Heart left ventricle (tissue), 16 donors: Measurements from ENCODE around the gene FUT8. TPM values are rescaled to one million over a fixed set of nuclear protein-coding genes. Genes with fewer than 3 reads are reported as not detected.

Experiments used
- ATAC-seq, 4 donors: fragments of 200-7000 bp; cut with Tn5 transposase; one replicate each; pipeline ENCODE4 v1.9.1; 2020 to 2022; ENCODE audit warnings: moderate library complexity in 4 of 4, mild to moderate bottlenecking in 3 of 4, moderate number of reproducible peaks in 1 of 4
- DNase-seq, 5 donors: peaks; one replicate each; pipeline ENCODE4 v3.0.0-alpha.2; 2020
- H3K27ac ChIP-seq, 12 donors: fragments of 200-600 bp; sonication (generic) in 4 of 12; one replicate each; pipeline versions ENCODE4 v1.5.0 to v1.8.0; 2016 to 2022; ENCODE audit warnings: mild to moderate bottlenecking in 2 of 12
- H3K27me3 ChIP-seq, 9 donors: fragments of 200-600 bp; sonication (generic) in 2 of 9; one replicate each; pipeline versions ENCODE4 v1.5.1 to v1.8.0; 2016 to 2022; ENCODE audit warnings: mild to moderate bottlenecking in 3 of 9
- H3K36me3 ChIP-seq, 9 donors: fragments of 200-600 bp; sonication (generic) in 2 of 9; one replicate each; pipeline versions ENCODE4 v1.5.0 to v1.8.0; 2018 to 2022; ENCODE audit warnings: mild to moderate bottlenecking in 2 of 9
- H3K4me1 ChIP-seq, 12 donors: fragments of 200-600 bp; sonication (generic) in 4 of 12; one replicate each; pipeline versions ENCODE4 v1.5.0 to v1.8.0; 2016 to 2022; ENCODE audit warnings: mild to moderate bottlenecking in 3 of 12
- H3K4me3 ChIP-seq, 12 donors: fragments of 200-600 bp; sonication (generic) in 4 of 12; one replicate each; pipeline versions ENCODE4 v1.5.0 to v1.8.0; 2017 to 2022; ENCODE audit warnings: mild to moderate bottlenecking in 9 of 12, moderate library complexity in 4 of 12
- H3K9me3 ChIP-seq, 12 donors: fragments of 200-600 bp; sonication (generic) in 4 of 12; one replicate each; pipeline versions ENCODE4 v1.5.0 to v1.8.0; 2016 to 2022; ENCODE audit warnings: mild to moderate bottlenecking in 1 of 12
- POLR2A ChIP-seq, 2 donors: fragments of 450-650 bp; IDR thresholded peaks; one replicate each; pipeline ENCODE4 v1.6.1; 2017; ENCODE audit warnings: antibody characterized with exemption in 2 of 2, mild to moderate bottlenecking in 2 of 2, moderate library complexity in 2 of 2
- WGBS, 4 donors: extraction: QIAGEN DNeasy Blood & Tissue Kit in 2 of 4; methylation state at CpG; one replicate each; pipeline versions ENCODE4 v1.1.5 to v1.1.7; 2013 to 2018; 5-methylcytosine and 5-hydroxymethylcytosine counted together
- intact Hi-C, 10 donors: fragments of 100-400 bp; cut with DNase I; formaldehyde crosslinking; loops; one replicate each; pipeline versions ENCODE4 v1.11.1 to v1.14.2; 2022
- polyA plus RNA-seq, 2 donors: library from polyadenylated mRNA; stranded (reverse); fragments of 200-250 nt; gene quantifications; one replicate each; pipeline ENCODE4 v1.2.3, GENCODE V29; 2013
- total RNA-seq, 9 donors: library from RNA; depleted of rRNA in 2 of 9; stranded (reverse); fragments of >200 nt in 2 of 9; fragmentation: NEBNext Ultra II Directional in 3 of 9; extraction: Animal tissue kit (Norgen Biotek cat#: 25700) in 3 of 9; gene quantifications; one replicate each; pipeline versions ENCODE4 v1.1.0 to v1.2.4, GENCODE V29; 2016 to 2023
- TF ChIP-seq, protein P1 (sequence below), 12 donors: fragments of 200-600 bp; sonication (generic) in 4 of 12; IDR thresholded peaks; one replicate each; pipeline versions ENCODE4 v1.5.0 to v1.8.0; 2018 to 2022; ENCODE audit warnings: antibody characterized with exemption in 12 of 12, mild to moderate bottlenecking in 5 of 12
- donor health status: ischemic (EF 13 %, LVEDD 7.1; RV severe dilation, severe dysfunction).
- donor health status: healthy with polysubstance abuse.
- donor health status: DM: no; HTN: yes; CAD: no.
- donor health status: DM: no; HTN: no; CAD: no.
- donor health status: ischemic (EF 25% LVEDD 6.9; RV normal size, moderate dysfunction).
- donor health status: ischemic (EF 25% LVEDD 5.7; RV mildly dilated, moderate dysfunction).
- donor health status: healthy.
- donor health status: DM: yes; HTN: yes; CAD: no.
- donor health status: ischemic (EF 35%, LVEDD 5.7; RV mildly dilated, moderate dysfunction).
- donor health status: nonischemic (EF 11% LVEDD 7.7; RV severe dilation, severe dysfunction).
- donor health status: DM: yes; HTN: yes; CAD: no.
- donor health status: PGD.
- donor health status: ischemic (EF 29% LVEDD 5.4; RV normal size, mild dysfunction).
- donor health status: nonischemic (EF 23%, LVEDD 6.1; RV moderate dilation, normal function).

FUT8 gene
- total and polyA plus RNA-seq, 11 donors, result 2.8 to 17.3 (median 11.2) TPM

DNA sequence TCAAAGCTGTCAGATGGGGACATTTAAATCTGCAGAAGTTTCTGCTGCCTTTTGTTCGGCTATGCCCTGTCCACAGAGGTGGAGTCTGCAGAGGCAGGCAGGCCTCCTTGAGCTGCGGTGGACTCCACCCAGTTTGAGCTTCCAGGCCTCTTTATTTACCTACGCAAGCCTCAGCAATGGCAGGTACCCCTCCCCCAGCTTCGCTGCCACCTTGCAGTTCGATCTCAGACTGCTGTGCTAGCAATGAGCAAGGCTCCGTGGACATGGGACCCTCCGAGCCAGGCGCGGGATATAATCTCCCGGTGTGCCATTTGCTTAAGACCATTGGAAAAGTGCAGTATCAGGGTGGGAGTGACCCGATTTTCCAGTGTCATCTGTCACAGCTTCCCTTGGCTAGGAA, 115.5 kb downstream of the FUT8 start:
- Histone ChIP-seq H3K9me3 (peaks cover 0 to 41% (median 4%) of the 10 kb centered on the region in 12 donors), H3K4me3 (no peak overlapping the region), H3K36me3 (no peaks in the 10 kb centered on the region), H3K4me1 (no peaks in the 10 kb centered on the region), H3K27ac (no peak overlapping the region), H3K27me3 (no peaks in the 10 kb centered on the region)
- ATAC-seq (no peak), DNase-seq (no peak)
- TF ChIP-seq, protein P1, sequence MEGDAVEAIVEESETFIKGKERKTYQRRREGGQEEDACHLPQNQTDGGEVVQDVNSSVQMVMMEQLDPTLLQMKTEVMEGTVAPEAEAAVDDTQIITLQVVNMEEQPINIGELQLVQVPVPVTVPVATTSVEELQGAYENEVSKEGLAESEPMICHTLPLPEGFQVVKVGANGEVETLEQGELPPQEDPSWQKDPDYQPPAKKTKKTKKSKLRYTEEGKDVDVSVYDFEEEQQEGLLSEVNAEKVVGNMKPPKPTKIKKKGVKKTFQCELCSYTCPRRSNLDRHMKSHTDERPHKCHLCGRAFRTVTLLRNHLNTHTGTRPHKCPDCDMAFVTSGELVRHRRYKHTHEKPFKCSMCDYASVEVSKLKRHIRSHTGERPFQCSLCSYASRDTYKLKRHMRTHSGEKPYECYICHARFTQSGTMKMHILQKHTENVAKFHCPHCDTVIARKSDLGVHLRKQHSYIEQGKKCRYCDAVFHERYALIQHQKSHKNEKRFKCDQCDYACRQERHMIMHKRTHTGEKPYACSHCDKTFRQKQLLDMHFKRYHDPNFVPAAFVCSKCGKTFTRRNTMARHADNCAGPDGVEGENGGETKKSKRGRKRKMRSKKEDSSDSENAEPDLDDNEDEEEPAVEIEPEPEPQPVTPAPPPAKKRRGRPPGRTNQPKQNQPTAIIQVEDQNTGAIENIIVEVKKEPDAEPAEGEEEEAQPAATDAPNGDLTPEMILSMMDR (IDR thresholded peaks at IDR 0.05), result no peak
- no peak for TF ChIP-seq POLR2A (IDR thresholded peaks at IDR 0.05)
- whole genome bisulfite sequencing, 4 donors, result 94 to 98% (median 97%) methylated on average over 8 to 11 of the region's 11 CpGs
- intact Hi-C loops, result no loop called here

DNA sequence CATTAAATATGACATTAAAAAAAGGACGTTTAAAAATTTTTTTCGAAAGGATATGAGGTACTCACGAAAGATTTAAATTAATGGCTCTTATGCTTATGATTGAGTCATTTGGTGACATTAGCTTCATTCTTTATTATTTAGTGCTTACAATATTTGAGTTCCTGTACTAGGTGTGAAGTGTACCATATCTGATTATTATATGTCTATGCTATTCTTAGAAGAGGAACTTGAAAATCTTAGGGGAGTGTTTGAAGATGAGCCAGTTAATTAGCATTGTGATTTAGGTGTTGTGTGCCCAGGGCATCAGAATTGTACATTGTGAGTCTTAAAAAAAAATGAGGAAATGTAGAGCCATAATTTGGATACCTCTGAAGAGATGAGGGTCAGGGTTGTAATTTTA, 118.6 kb downstream of the FUT8 start:
- ATAC-seq (no peak), DNase-seq (no peak)
- 92 to 94% (median 93%) methylated on average over 3 of the region's 3 CpGs for WGBS, 4 donors
- intact Hi-C loops, result no loop called here
- H3K36me3 ChIP-seq, result no peaks in the 10 kb centered on the region
- no peaks in the 10 kb centered on the region for H3K27me3 ChIP-seq
- no peak overlapping the region for H3K4me3 ChIP-seq
- H3K27ac ChIP-seq, result no peak overlapping the region
- H3K4me1 ChIP-seq, result no peaks in the 10 kb centered on the region
- peaks cover 0 to 43% (median 11%) of the 10 kb centered on the region in 12 donors for H3K9me3 ChIP-seq
- no peak for TF ChIP-seq POLR2A (IDR thresholded peaks at IDR 0.05)
- TF ChIP-seq, protein P1 (IDR thresholded peaks at IDR 0.05), result no peak

DNA sequence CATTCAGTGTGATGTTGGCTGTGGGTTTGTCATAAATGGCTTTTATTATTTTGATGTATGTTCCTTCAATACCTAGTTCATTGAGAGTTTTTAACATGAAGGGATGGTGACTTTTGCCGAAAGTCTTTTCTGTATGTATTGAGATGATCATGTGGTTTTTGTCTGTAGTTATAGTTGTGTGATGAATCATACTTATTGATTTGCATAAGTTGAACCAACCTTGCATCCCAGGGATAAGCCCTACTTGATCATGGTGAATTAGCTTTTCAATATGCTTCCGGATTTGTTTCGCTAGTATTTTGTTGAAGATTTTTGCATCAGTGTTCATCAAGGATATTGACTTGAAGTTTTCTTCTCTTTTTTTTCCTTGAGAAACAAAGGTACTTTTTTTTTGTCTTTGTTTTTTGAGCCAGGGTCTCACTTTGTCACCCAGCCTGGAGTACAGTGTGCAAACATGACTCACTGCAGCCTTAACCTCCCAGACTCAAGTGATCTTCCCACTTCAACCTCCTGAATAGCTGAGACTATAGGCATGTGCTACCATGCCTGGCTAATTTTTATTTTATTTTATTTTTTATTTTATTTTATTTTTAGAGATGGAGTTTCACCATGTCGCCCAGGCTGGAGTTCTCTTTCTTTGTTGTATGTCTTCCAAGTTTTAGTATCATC, 121.3 kb downstream of the FUT8 start:
- intact Hi-C loops, result no loop called here
- WGBS, 4 donors, result 87 to 99% (median 97%) methylated on average over 4 of the region's 4 CpGs
- ATAC-seq (no peak), DNase-seq (no peak)
- H3K27me3 ChIP-seq, result no peaks in the 10 kb centered on the region
- peaks cover 0 to 44% (median 7%) of the 10 kb centered on the region in 12 donors for H3K9me3 ChIP-seq
- H3K36me3 ChIP-seq, result peaks cover 0 to 3% (median 0%) of the 10 kb centered on the region in 9 donors
- TF ChIP-seq, protein P1 (IDR thresholded peaks at IDR 0.05), result no peak
- TF ChIP-seq POLR2A (IDR thresholded peaks at IDR 0.05), result no peak
- no peak overlapping the region for H3K4me3 ChIP-seq
- no peak overlapping the region for H3K27ac ChIP-seq
- no peaks in the 10 kb centered on the region for H3K4me1 ChIP-seq

DNA sequence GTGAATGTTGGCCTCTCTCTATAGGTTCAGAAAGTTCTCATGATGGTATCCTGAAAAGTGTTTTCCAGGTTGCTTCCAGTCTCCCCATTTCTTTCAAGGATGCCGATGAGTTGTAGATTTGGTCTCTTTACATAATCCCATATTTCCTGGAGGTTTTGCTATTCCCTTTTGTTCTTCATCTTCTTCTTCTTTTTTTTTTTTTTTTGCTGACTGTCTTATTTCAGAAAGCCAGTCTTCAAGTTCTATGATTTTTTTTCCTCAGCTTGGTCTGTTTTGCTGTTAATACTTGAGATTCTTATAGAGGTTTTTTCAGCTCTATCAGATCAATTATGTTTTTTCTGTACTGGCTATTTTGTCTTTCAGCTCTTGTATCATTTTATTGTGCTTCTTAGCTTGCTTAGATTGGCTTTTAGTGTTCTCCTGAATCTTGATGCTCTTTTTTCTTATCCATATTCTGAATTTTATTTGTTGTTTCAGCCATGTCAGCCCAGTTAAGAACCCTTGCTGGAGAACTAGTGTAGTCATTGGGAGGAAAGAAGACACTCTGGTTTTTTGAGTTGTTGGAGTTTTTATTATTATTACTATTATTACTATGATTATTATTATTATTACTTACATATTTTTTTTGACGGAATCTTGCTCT, 124.4 kb downstream of the FUT8 start:
- TF ChIP-seq POLR2A (IDR thresholded peaks at IDR 0.05), result no peak
- TF ChIP-seq, protein P1 (IDR thresholded peaks at IDR 0.05), result no peak
- Histone ChIP-seq H3K4me3 (no peak overlapping the region), H3K27ac (no peak overlapping the region), H3K4me1 (no peaks in the 10 kb centered on the region), H3K27me3 (no peaks in the 10 kb centered on the region), H3K9me3 (peaks cover 0 to 41% (median 7%) of the 10 kb centered on the region in 12 donors), H3K36me3 (peaks cover 0 to 3% (median 0%) of the 10 kb centered on the region in 9 donors)
- no peak for DNase-seq
- ATAC-seq, result no peak
- intact Hi-C loops, result no loop called here
- WGBS, 4 donors, result 97 to 99% (median 98%) methylated on average over 2 of the region's 2 CpGs
